ENCODE measurements around the gene CHRND. TPM values are rescaled to one million over a fixed set of nuclear protein-coding genes. Genes with fewer than 3 reads are reported as not detected.
"Not testable (repeated sequence)": the region's sequence is repeated elsewhere in the genome, so short reads cannot be mapped to it uniquely, and the experiment has no call there.

The CHRND gene
- total RNA-seq, 3 donors from 2014 or later (not counting 1 experiment from before 2014, with no cell fraction given): not detected

DNA sequence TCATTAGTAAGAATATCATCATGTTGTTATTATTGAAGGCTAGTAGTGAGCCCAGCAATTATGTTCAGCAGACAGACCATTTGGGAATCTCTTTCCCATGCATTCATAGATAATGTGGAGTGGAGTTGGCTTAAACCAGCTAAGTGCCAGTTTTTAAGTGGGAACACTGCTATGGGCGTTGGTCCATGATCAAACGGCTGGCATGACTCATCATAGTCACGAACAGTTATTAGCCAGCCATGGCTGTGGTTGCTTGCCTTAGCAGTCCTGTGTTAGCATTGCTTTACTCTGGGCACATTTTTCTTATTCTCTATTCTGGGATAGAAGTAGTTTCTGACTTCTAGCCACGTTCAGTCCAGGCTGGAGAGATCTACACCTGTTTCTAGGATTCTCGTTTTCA, 42.2 kb downstream of the CHRND start:
- DNase-seq (no peak), ATAC-seq (no peak)
- H3K36me3 Mint-ChIP-seq: peaks cover 18% of the 10 kb centered on the region
- no peak overlapping the region for H3K27ac Mint-ChIP-seq
- Histone ChIP-seq H3K4me1 (ENCODE audit: control insufficient read depth, insufficient read depth, low read length) (no peaks in the 10 kb centered on the region), H3K27me3 (ENCODE audit: control insufficient read depth, insufficient read depth, low read length) (no peaks in the 10 kb centered on the region), H3K4me3 (ENCODE audit: low read length) (no peak overlapping the region), H3K9me3 (ENCODE audit: control insufficient read depth, insufficient read depth, low read length) (no peaks in the 10 kb centered on the region), H3K36me3 (ENCODE audit: control insufficient read depth, insufficient read depth, low read length) (peaks cover 76% of the 10 kb centered on the region), H3K27ac (ENCODE audit: low read length) (no peak overlapping the region)
- no peaks in the 10 kb centered on the region for H3K9me3 Mint-ChIP-seq
- TF ChIP-seq, protein P1, sequence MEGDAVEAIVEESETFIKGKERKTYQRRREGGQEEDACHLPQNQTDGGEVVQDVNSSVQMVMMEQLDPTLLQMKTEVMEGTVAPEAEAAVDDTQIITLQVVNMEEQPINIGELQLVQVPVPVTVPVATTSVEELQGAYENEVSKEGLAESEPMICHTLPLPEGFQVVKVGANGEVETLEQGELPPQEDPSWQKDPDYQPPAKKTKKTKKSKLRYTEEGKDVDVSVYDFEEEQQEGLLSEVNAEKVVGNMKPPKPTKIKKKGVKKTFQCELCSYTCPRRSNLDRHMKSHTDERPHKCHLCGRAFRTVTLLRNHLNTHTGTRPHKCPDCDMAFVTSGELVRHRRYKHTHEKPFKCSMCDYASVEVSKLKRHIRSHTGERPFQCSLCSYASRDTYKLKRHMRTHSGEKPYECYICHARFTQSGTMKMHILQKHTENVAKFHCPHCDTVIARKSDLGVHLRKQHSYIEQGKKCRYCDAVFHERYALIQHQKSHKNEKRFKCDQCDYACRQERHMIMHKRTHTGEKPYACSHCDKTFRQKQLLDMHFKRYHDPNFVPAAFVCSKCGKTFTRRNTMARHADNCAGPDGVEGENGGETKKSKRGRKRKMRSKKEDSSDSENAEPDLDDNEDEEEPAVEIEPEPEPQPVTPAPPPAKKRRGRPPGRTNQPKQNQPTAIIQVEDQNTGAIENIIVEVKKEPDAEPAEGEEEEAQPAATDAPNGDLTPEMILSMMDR (IDR thresholded peaks at IDR 0.05): no peak
- intact Hi-C loops (cut with micrococcal nuclease): no loop called here
- 78% methylated on average over 3 of the region's 5 CpGs for WGBS (ENCODE audit: insufficient coverage)
- H3K4me1 Mint-ChIP-seq: peaks cover 7 to 9% of the 10 kb centered on the region in 2 donors
- H3K27me3 Mint-ChIP-seq (ENCODE audit: low read depth in 2 of 2): no peaks in the 10 kb centered on the region
- H3K4me3 Mint-ChIP-seq: no peak overlapping the region

DNA sequence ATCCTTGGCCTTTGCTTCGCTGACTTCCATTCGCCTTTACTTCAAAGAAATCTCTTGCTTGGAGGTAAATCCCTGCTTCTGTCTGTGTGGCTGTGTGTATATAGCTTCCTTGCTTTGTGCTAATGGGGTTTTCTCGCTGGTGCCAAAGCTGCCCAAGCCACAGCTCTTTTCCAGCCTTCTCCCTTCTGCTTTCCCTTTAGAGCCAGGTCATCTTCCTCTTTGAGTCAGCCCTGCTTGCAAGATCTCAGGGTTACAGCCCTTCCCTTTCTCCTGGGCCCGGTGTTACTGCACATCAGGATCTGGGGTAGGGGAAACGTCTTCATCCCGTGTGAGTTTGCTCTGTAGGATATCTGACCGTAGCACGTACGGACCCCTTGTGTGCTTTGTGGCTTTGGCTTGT, 43.6 kb downstream of the CHRND start:
- ATAC-seq (no peak), DNase-seq (no peak)
- Histone ChIP-seq H3K27me3 (ENCODE audit: control insufficient read depth, insufficient read depth, low read length) (no peaks in the 10 kb centered on the region), H3K4me3 (ENCODE audit: low read length) (no peak overlapping the region), H3K9me3 (ENCODE audit: control insufficient read depth, insufficient read depth, low read length) (no peaks in the 10 kb centered on the region), H3K27ac (ENCODE audit: low read length) (no peak overlapping the region), H3K4me1 (ENCODE audit: control insufficient read depth, insufficient read depth, low read length) (no peaks in the 10 kb centered on the region), H3K36me3 (ENCODE audit: control insufficient read depth, insufficient read depth, low read length) (peaks cover 77% of the 10 kb centered on the region)
- H3K27ac Mint-ChIP-seq: no peak overlapping the region
- intact Hi-C loops (cut with micrococcal nuclease): no loop called here
- WGBS (ENCODE audit: insufficient coverage): 98% methylated on average over 9 of the region's 9 CpGs
- no peak overlapping the region for H3K4me3 Mint-ChIP-seq
- H3K4me1 Mint-ChIP-seq: peaks cover 5 to 7% of the 10 kb centered on the region in 2 donors
- TF ChIP-seq, protein P1 (IDR thresholded peaks at IDR 0.05): no peak
- no peaks in the 10 kb centered on the region for H3K9me3 Mint-ChIP-seq
- peaks cover 18% of the 10 kb centered on the region for H3K36me3 Mint-ChIP-seq
- no peaks in the 10 kb centered on the region for H3K27me3 Mint-ChIP-seq (ENCODE audit: low read depth in 2 of 2)

GRCh38 chr2:232570481-232570880, 44.5 kb downstream of the CHRND start:
- not testable (repeated sequence) for H3K4me1 ChIP-seq (ENCODE audit: control insufficient read depth, insufficient read depth, low read length); H3K27me3 Mint-ChIP-seq (ENCODE audit: low read depth in 2 of 2)
- 97% methylated on average over 6 of the region's 6 CpGs for WGBS (ENCODE audit: insufficient coverage)

GRCh38 chr2:232571026-232571474, 45.1 kb downstream of the CHRND start:
- Mint-ChIP-seq H3K27me3 (ENCODE audit: low read depth in 2 of 2) (no peaks in the 10 kb centered on the region), H3K4me3 (no peak overlapping the region), H3K36me3 (peaks cover 18% of the 10 kb centered on the region), H3K4me1 (peaks cover 5 to 7% of the 10 kb centered on the region in 2 donors), H3K27ac (no peak overlapping the region), H3K9me3 (no peaks in the 10 kb centered on the region)
- Histone ChIP-seq H3K36me3 (ENCODE audit: control insufficient read depth, insufficient read depth, low read length) (peaks cover 74% of the 10 kb centered on the region), H3K27ac (ENCODE audit: low read length) (no peak overlapping the region), H3K27me3 (ENCODE audit: control insufficient read depth, insufficient read depth, low read length) (no peaks in the 10 kb centered on the region), H3K4me1 (ENCODE audit: control insufficient read depth, insufficient read depth, low read length) (no peaks in the 10 kb centered on the region), H3K4me3 (ENCODE audit: low read length) (no peak overlapping the region), H3K9me3 (ENCODE audit: control insufficient read depth, insufficient read depth, low read length) (no peaks in the 10 kb centered on the region)
- ATAC-seq (no peak), DNase-seq (no peak)
- 92% methylated on average over 7 of the region's 7 CpGs for WGBS (ENCODE audit: insufficient coverage)
- intact Hi-C loops (cut with micrococcal nuclease): no loop called here
- TF ChIP-seq, protein P1 (IDR thresholded peaks at IDR 0.05): no peak

More at GRCh38 chr2:232570481-232570880, 44.5 kb downstream of the CHRND start:
- H3K9me3 ChIP-seq (ENCODE audit: control insufficient read depth, insufficient read depth, low read length); H3K4me3 Mint-ChIP-seq; H3K27ac Mint-ChIP-seq; ATAC-seq; H3K27ac ChIP-seq (ENCODE audit: low read length); H3K27me3 ChIP-seq (ENCODE audit: control insufficient read depth, insufficient read depth, low read length); H3K9me3 Mint-ChIP-seq; H3K4me3 ChIP-seq (ENCODE audit: low read length); H3K4me1 Mint-ChIP-seq; DNase-seq; intact Hi-C loops (cut with micrococcal nuclease): not testable (repeated sequence)
- H3K36me3 ChIP-seq (ENCODE audit: control insufficient read depth, insufficient read depth, low read length): peaks cover 77% of the 10 kb centered on the region
- H3K36me3 Mint-ChIP-seq: peaks cover 18% of the 10 kb centered on the region
